ENCODE measurements around the gene ITM2C.

The ITM2C gene

DNA sequence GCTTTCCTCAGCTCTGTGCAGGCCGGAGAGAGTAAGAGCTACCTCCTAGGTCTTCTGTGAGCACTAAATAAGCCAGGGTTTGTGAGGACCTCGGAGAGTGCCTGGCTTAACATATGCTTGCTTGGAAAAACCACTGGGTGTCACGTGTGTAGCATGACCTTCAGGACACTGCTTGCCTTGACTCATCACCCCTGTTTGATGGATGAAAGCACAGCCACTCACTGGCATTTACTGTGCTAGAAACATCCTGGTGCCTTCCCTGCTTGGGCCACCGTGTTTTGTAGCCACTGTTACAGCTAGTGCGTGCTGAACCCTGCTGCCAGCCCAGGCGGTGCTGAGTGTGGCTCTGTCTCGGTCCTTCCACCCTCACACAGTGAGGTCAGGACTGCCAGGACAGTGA lies 34.8 kb upstream of the ITM2C start:
- Histone ChIP-seq H2AK5ac (ENCODE audit: low read length, severe bottlenecking) (no peak overlapping the region), H3K4me2 (ENCODE audit: low read length, poor library complexity, severe bottlenecking) (no peak overlapping the region), H3K27ac (ENCODE audit: low read length, poor library complexity, severe bottlenecking) (no peak overlapping the region), H3K23ac (ENCODE audit: low read length in 2 of 2) (no peak overlapping the region), H4K8ac (ENCODE audit: low read length) (no peak overlapping the region), H3K4me1 (ENCODE audit: control insufficient read depth, insufficient read depth, low read depth, low read length) (no peaks in the 10 kb centered on the region), H3K27me3 (ENCODE audit: control insufficient read depth in 1 of 2, insufficient read depth in 1 of 2, low read length in 2 of 2) (peaks cover 19 to 54% of the 10 kb centered on the region in 2 experiments), H3K4ac (ENCODE audit: low read depth in 1 of 2, low read length in 2 of 2) (no peak overlapping the region), H2AFZ (ENCODE audit: low read depth, low read length) (no peak overlapping the region), H3K79me1 (replicated peaks; ENCODE audit: low read length, poor library complexity, severe bottlenecking) (no peaks in the 10 kb centered on the region), H3K18ac (ENCODE audit: low read depth in 1 of 2, low read length in 2 of 2) (no peak overlapping the region), H4K91ac (ENCODE audit: low read length) (no peak overlapping the region), H3K9ac (ENCODE audit: low read length) (no peak overlapping the region), H3K36me3 (ENCODE audit: control insufficient read depth in 1 of 2, insufficient read depth in 2 of 2, low read depth in 1 of 2, low read length in 2 of 2) (no peaks in the 10 kb centered on the region), H3K9me3 (ENCODE audit: control insufficient read depth, low read length) (no peaks in the 10 kb centered on the region), H3K14ac (ENCODE audit: low read length in 2 of 2) (no peak overlapping the region), H3K4me3 (ENCODE audit: insufficient read depth in 1 of 2, low read depth in 1 of 2, low read length in 2 of 2) (no peak overlapping the region), H2BK120ac (ENCODE audit: low read depth, low read length) (no peak overlapping the region), H2BK15ac (ENCODE audit: low read depth, poor library complexity, severe bottlenecking) (no peak overlapping the region), H2BK5ac (ENCODE audit: low read depth, low read length, poor library complexity, severe bottlenecking) (no peak overlapping the region), H2BK12ac (ENCODE audit: low read length in 2 of 2) (no peak overlapping the region)
- WGBS = 93% methylated on average over 7 of the region's 7 CpGs
- no peak for DNase-seq

GRCh38 chr2:230830428-230830827 lies 34.3 kb upstream of the ITM2C start:
- Histone ChIP-seq H3K18ac (ENCODE audit: low read depth in 1 of 2, low read length in 2 of 2) (no peak overlapping the region), H3K27ac (ENCODE audit: low read length, poor library complexity, severe bottlenecking) (no peak overlapping the region), H3K9ac (ENCODE audit: low read length) (no peak overlapping the region), H2BK120ac (ENCODE audit: low read depth, low read length) (no peak overlapping the region), H4K8ac (ENCODE audit: low read length) (no peak overlapping the region), H3K14ac (ENCODE audit: low read length in 2 of 2) (no peak overlapping the region), H3K36me3 (ENCODE audit: control insufficient read depth in 1 of 2, insufficient read depth in 2 of 2, low read depth in 1 of 2, low read length in 2 of 2) (no peaks in the 10 kb centered on the region), H3K23ac (ENCODE audit: low read length in 2 of 2) (no peak overlapping the region), H3K79me1 (replicated peaks; ENCODE audit: low read length, poor library complexity, severe bottlenecking) (no peaks in the 10 kb centered on the region), H3K4me2 (ENCODE audit: low read length, poor library complexity, severe bottlenecking) (no peak overlapping the region), H2BK5ac (ENCODE audit: low read depth, low read length, poor library complexity, severe bottlenecking) (no peak overlapping the region), H2BK12ac (ENCODE audit: low read length in 2 of 2) (no peak overlapping the region), H4K91ac (ENCODE audit: low read length) (no peak overlapping the region), H2AFZ (ENCODE audit: low read depth, low read length) (no peak overlapping the region), H2AK5ac (ENCODE audit: low read length, severe bottlenecking) (no peak overlapping the region), H3K4ac (ENCODE audit: low read depth in 1 of 2, low read length in 2 of 2) (no peak overlapping the region), H3K4me3 (ENCODE audit: insufficient read depth in 1 of 2, low read depth in 1 of 2, low read length in 2 of 2) (no peak overlapping the region), H3K4me1 (ENCODE audit: control insufficient read depth, insufficient read depth, low read depth, low read length) (no peaks in the 10 kb centered on the region), H3K27me3 (ENCODE audit: control insufficient read depth in 1 of 2, insufficient read depth in 1 of 2, low read length in 2 of 2) (peaks cover 19 to 50% of the 10 kb centered on the region in 2 experiments), H2BK15ac (ENCODE audit: low read depth, poor library complexity, severe bottlenecking) (no peak overlapping the region), H3K9me3 (ENCODE audit: control insufficient read depth, low read length) (no peaks in the 10 kb centered on the region)
- no peak for DNase-seq
- 87% methylated on average over 7 of the region's 7 CpGs for WGBS

- H3K4ac ChIP-seq (ENCODE audit: low read depth in 1 of 2, low read length in 2 of 2) = no peak overlapping the region
- H4K91ac ChIP-seq (ENCODE audit: low read length) = no peak overlapping the region
- no peaks in the 10 kb centered on the region for H3K9me3 ChIP-seq (ENCODE audit: control insufficient read depth, low read length)
- no peak overlapping the region for H2BK5ac ChIP-seq (ENCODE audit: low read depth, low read length, poor library complexity, severe bottlenecking)
- WGBS = 85% methylated on average over 2 of the region's 2 CpGs
- H3K14ac ChIP-seq (ENCODE audit: low read length in 2 of 2) = no peak overlapping the region
- H3K27ac ChIP-seq (ENCODE audit: low read length, poor library complexity, severe bottlenecking) = no peak overlapping the region
- no peak overlapping the region for H2BK12ac ChIP-seq (ENCODE audit: low read length in 2 of 2)
- no peak overlapping the region for H2AFZ ChIP-seq (ENCODE audit: low read depth, low read length)
- H4K8ac ChIP-seq (ENCODE audit: low read length) = no peak overlapping the region
- H3K9ac ChIP-seq (ENCODE audit: low read length) = no peak overlapping the region
- H2AK5ac ChIP-seq (ENCODE audit: low read length, severe bottlenecking) = no peak overlapping the region
- no peak overlapping the region for H3K23ac ChIP-seq (ENCODE audit: low read length in 2 of 2)
- H3K36me3 ChIP-seq (ENCODE audit: control insufficient read depth in 1 of 2, insufficient read depth in 2 of 2, low read depth in 1 of 2, low read length in 2 of 2) = no peaks in the 10 kb centered on the region
- H3K4me2 ChIP-seq (ENCODE audit: low read length, poor library complexity, severe bottlenecking) = no peak overlapping the region
- H3K18ac ChIP-seq (ENCODE audit: low read depth in 1 of 2, low read length in 2 of 2) = no peak overlapping the region
- peaks cover 23 to 35% of the 10 kb centered on the region in 2 experiments for H3K27me3 ChIP-seq (ENCODE audit: control insufficient read depth in 1 of 2, insufficient read depth in 1 of 2, low read length in 2 of 2)
- H3K4me1 ChIP-seq (ENCODE audit: control insufficient read depth, insufficient read depth, low read depth, low read length) = no peaks in the 10 kb centered on the region
- no peak overlapping the region for H2BK15ac ChIP-seq (ENCODE audit: low read depth, poor library complexity, severe bottlenecking)
- no peak overlapping the region for H3K4me3 ChIP-seq (ENCODE audit: insufficient read depth in 1 of 2, low read depth in 1 of 2, low read length in 2 of 2)
- H2BK120ac ChIP-seq (ENCODE audit: low read depth, low read length) = no peak overlapping the region
- no peak for DNase-seq
- no peaks in the 10 kb centered on the region for H3K79me1 ChIP-seq (replicated peaks; ENCODE audit: low read length, poor library complexity, severe bottlenecking)
Observed at GRCh38 chr2:230840301-230840700, 24.4 kb upstream of the ITM2C start.

DNA sequence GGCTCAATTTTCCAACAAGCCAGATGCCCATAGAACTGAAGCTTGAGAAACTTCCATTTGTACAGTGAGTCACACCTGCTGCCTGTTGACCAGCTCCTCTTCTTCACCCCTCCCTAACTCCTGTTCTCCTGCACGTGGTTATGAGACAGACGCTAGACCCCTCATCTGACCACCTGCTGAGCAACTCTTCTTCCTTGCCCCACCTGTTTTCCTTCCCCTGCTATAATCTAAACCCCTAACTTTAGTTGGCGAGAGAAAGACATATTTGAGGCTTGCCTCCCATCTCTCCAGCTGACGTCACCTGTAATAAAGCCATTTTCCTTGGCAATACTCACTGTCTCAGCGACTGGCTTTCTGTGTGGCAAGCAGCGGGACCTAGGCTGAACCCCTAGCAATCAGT lies 22.3 kb upstream of the ITM2C start:
- Histone ChIP-seq H3K23ac (ENCODE audit: low read length in 2 of 2) (no peak overlapping the region), H3K27ac (ENCODE audit: low read length, poor library complexity, severe bottlenecking) (no peak overlapping the region), H3K4me1 (ENCODE audit: control insufficient read depth, insufficient read depth, low read depth, low read length) (peaks cover under 1% of the 10 kb centered on the region), H3K79me1 (replicated peaks; ENCODE audit: low read length, poor library complexity, severe bottlenecking) (no peaks in the 10 kb centered on the region), H2BK12ac (ENCODE audit: low read length in 2 of 2) (no peak overlapping the region), H2BK120ac (ENCODE audit: low read depth, low read length) (no peak overlapping the region), H2AFZ (ENCODE audit: low read depth, low read length) (no peak overlapping the region), H3K9ac (ENCODE audit: low read length) (no peak overlapping the region), H2BK15ac (ENCODE audit: low read depth, poor library complexity, severe bottlenecking) (no peak overlapping the region), H4K91ac (ENCODE audit: low read length) (no peak overlapping the region), H3K4ac (ENCODE audit: low read depth in 1 of 2, low read length in 2 of 2) (no peak overlapping the region), H2AK5ac (ENCODE audit: low read length, severe bottlenecking) (no peak overlapping the region), H2BK5ac (ENCODE audit: low read depth, low read length, poor library complexity, severe bottlenecking) (no peak overlapping the region), H3K4me2 (ENCODE audit: low read length, poor library complexity, severe bottlenecking) (no peak overlapping the region), H3K36me3 (ENCODE audit: control insufficient read depth in 1 of 2, insufficient read depth in 2 of 2, low read depth in 1 of 2, low read length in 2 of 2) (no peaks in the 10 kb centered on the region), H3K18ac (ENCODE audit: low read depth in 1 of 2, low read length in 2 of 2) (no peak overlapping the region), H4K8ac (ENCODE audit: low read length) (no peak overlapping the region), H3K27me3 (ENCODE audit: control insufficient read depth in 1 of 2, insufficient read depth in 1 of 2, low read length in 2 of 2) (peaks cover 25 to 37% of the 10 kb centered on the region in 2 experiments), H3K14ac (ENCODE audit: low read length in 2 of 2) (peak overlapping the region in 1 of 2 experiments; percentile 36), H3K4me3 (ENCODE audit: insufficient read depth in 1 of 2, low read depth in 1 of 2, low read length in 2 of 2) (no peak overlapping the region), H3K9me3 (ENCODE audit: control insufficient read depth, low read length) (peaks cover 3% of the 10 kb centered on the region)
- 86% methylated on average over 6 of the region's 6 CpGs for WGBS
- DNase-seq = no peak

Measured in mesenchymal stem cell (in vitro differentiated cells and primary cell).